Stomach (tissue), 4 donors: ENCODE results near the gene PCDHB9.

ENCODE experiments used
- EP300 ChIP-seq: sonication (generic); formaldehyde crosslinking; IDR thresholded peaks from one replicate; pipeline ENCODE4 v1.6.1; 2017; ENCODE audit warnings: antibody characterized with exemption
- POLR2A ChIP-seq, 4 donors: fragments of 450-650 bp; IDR thresholded peaks; one replicate each; pipeline ENCODE4 v1.6.1; 2016; ENCODE audit warnings: antibody characterized with exemption in 4 of 4, control low read depth in 2 of 4, mild to moderate bottlenecking in 1 of 4, moderate library complexity in 1 of 4
- POLR2AphosphoS5 ChIP-seq, 3 donors: sonication (generic); formaldehyde crosslinking; IDR thresholded peaks; one replicate each; pipeline ENCODE4 v1.6.1; 2016; ENCODE audit warnings: antibody characterized with exemption in 3 of 3
- TF ChIP-seq, protein P1 (sequence below), 7 experiments: fragments of 450-650 bp in 4 of 7; fragments of 200-600 bp in 3 of 7; sonication (generic) in 3 of 7; IDR thresholded peaks; one replicate each; pipeline ENCODE4 v1.5.1; 2016 to 2019; ENCODE audit warnings: antibody characterized with exemption in 7 of 7, control low read depth in 2 of 7, mild to moderate bottlenecking in 1 of 7

DNA sequence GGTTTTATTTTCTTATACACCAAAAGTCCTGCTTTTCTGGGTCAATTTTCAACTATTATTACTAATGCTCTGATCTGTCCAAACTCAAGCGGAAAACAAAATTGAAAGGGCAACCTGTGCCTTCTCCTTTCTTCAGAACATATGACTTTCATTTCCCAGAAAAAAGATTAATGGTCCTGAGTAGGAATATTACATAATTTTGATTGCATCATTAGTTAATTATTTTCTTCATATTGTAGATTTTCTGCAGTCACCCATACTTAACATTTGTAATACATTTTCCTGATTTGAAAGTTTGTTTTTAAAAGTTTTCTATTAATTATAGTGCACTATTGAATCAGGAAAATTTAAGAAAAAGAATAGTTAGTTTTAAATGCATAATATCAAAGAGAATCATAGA is 11.0 kb upstream of the PCDHB9 start:
- TF ChIP-seq, protein P1, sequence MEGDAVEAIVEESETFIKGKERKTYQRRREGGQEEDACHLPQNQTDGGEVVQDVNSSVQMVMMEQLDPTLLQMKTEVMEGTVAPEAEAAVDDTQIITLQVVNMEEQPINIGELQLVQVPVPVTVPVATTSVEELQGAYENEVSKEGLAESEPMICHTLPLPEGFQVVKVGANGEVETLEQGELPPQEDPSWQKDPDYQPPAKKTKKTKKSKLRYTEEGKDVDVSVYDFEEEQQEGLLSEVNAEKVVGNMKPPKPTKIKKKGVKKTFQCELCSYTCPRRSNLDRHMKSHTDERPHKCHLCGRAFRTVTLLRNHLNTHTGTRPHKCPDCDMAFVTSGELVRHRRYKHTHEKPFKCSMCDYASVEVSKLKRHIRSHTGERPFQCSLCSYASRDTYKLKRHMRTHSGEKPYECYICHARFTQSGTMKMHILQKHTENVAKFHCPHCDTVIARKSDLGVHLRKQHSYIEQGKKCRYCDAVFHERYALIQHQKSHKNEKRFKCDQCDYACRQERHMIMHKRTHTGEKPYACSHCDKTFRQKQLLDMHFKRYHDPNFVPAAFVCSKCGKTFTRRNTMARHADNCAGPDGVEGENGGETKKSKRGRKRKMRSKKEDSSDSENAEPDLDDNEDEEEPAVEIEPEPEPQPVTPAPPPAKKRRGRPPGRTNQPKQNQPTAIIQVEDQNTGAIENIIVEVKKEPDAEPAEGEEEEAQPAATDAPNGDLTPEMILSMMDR (IDR thresholded peaks at IDR 0.05): no peak
- no peak for TF ChIP-seq POLR2AphosphoS5 (IDR thresholded peaks at IDR 0.05)
- no peak for TF ChIP-seq EP300
- TF ChIP-seq POLR2A (IDR thresholded peaks at IDR 0.05): no peak
